Measurements from ENCODE around the gene C1orf21.

Gene C1orf21

GRCh38 chr1:184650177-184650866 lies 263.5 kb downstream of the C1orf21 start:
- no peak for DNase-seq (ENCODE audit: low read depth in 2 of 2)

- DNase-seq (ENCODE audit: low read depth in 2 of 2): no peak
Measured at GRCh38 chr1:184655185-184655584, 268.4 kb downstream of the C1orf21 start.

- no peak for DNase-seq (ENCODE audit: low read depth in 2 of 2)
Measured at GRCh38 chr1:184656221-184656620, 269.4 kb downstream of the C1orf21 start.

GRCh38 chr1:184658055-184658454 lies 271.2 kb downstream of the C1orf21 start:
- no peak for DNase-seq (ENCODE audit: low read depth in 2 of 2)

GRCh38 chr1:184660462-184661191 lies 273.8 kb downstream of the C1orf21 start:
- DNase-seq (ENCODE audit: low read depth in 2 of 2): no peak

GRCh38 chr1:184661801-184662200 lies 275.0 kb downstream of the C1orf21 start:
- no peak for DNase-seq (ENCODE audit: low read depth in 2 of 2)

- no peak for DNase-seq (ENCODE audit: low read depth in 2 of 2)
Measured at GRCh38 chr1:184664042-184664660, 277.3 kb downstream of the C1orf21 start.

- DNase-seq (ENCODE audit: low read depth in 2 of 2): no peak
Measured at GRCh38 chr1:184664661-184665060, 277.8 kb downstream of the C1orf21 start.

- no peak for DNase-seq (ENCODE audit: low read depth in 2 of 2)
Measured at GRCh38 chr1:184665360-184665759, 278.5 kb downstream of the C1orf21 start.

- DNase-seq (ENCODE audit: low read depth in 2 of 2): no peak
Measured at GRCh38 chr1:184669391-184669790, 282.6 kb downstream of the C1orf21 start.

- DNase-seq (ENCODE audit: low read depth in 2 of 2): no peak
Measured at GRCh38 chr1:184672013-184672726, 285.3 kb downstream of the C1orf21 start.

- DNase-seq (ENCODE audit: low read depth in 2 of 2): no peak
Measured at GRCh38 chr1:184673305-184673704, 286.5 kb downstream of the C1orf21 start.

- no peak for DNase-seq (ENCODE audit: low read depth in 2 of 2)
Measured at GRCh38 chr1:184677344-184677743, 290.5 kb downstream of the C1orf21 start.

All from stimulated activated CD8-positive, alpha-beta memory T cell treated with anti-CD3 and anti-CD28 coated beads, Interleukin-7, amount 100 ng/mL, for 1 hour (primary cell).